T-helper 2 cell treated with Interferon-gamma antibody and Interleukin-4, amounts not matched to agents 5 μg/mL and 100 μg/mL, for 36 hours (primary cell): ENCODE measurements around the gene URAD.
A peak's percentile ranks its signal among the peaks of the same experiment; 100 is the strongest.

Experiments used
- DNase-seq: peaks from one replicate; pipeline ENCODE4 v3.0.0; 2021; ENCODE audit warnings: low spot score
- H3K27ac Mint-ChIP-seq: one replicate; pipeline ENCODE4 v1.8.0; 2021; ENCODE audit warnings: mild to moderate bottlenecking, mixed read lengths
- H3K27me3 Mint-ChIP-seq: one replicate; pipeline ENCODE4 v1.8.0; 2021; ENCODE audit warnings: low read depth, mixed read lengths
- H3K36me3 Mint-ChIP-seq: one replicate; pipeline ENCODE4 v1.8.0; 2021; ENCODE audit warnings: low read depth, mixed read lengths
- H3K4me1 Mint-ChIP-seq: one replicate; pipeline ENCODE4 v1.8.0; 2021; ENCODE audit warnings: low read depth, mixed read lengths
- H3K4me3 Mint-ChIP-seq: one replicate; pipeline ENCODE4 v1.8.0; 2022; ENCODE audit warnings: mild to moderate bottlenecking, moderate library complexity, mixed read lengths
- H3K9me3 Mint-ChIP-seq: one replicate; pipeline ENCODE4 v1.8.0; 2021; ENCODE audit warnings: mixed read lengths

URAD gene

DNA sequence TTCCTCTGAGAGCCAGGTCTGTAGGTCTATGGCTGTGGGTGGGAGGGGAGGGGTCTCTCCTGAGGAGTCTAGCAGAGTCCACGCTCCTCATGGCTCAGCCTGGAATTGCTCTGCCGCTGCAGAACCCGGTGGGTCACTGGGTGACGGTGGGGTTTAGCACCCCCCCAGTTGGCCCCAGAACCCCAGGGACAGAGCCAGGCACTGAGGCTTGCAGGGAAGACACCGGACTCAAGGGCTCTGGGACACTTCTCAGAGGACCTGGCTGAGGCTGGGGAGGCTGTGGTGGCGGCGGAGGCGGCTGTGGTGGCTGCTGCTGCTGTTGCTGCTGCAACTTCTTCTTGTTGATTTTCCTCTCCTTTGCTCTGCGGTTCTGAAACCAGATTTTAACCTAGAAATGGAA lies 25.5 kb downstream of the URAD start:
- Mint-ChIP-seq H3K27ac (no peak overlapping the region), H3K9me3 (no peaks in the 10 kb centered on the region), H3K36me3 (no peaks in the 10 kb centered on the region), H3K4me3 (no peak overlapping the region), H3K4me1 (peaks cover 4% of the 10 kb centered on the region), H3K27me3 (peaks cover 87% of the 10 kb centered on the region)
- DNase-seq, result no peak

- DNase-seq, result no peak
- Mint-ChIP-seq H3K4me1 (peaks cover 3% of the 10 kb centered on the region), H3K27me3 (peaks cover 87% of the 10 kb centered on the region), H3K4me3 (no peak overlapping the region), H3K27ac (no peak overlapping the region), H3K9me3 (no peaks in the 10 kb centered on the region), H3K36me3 (no peaks in the 10 kb centered on the region)
Measured at GRCh38 chr13:27962128-27962841, 26.2 kb downstream of the URAD start.

DNA sequence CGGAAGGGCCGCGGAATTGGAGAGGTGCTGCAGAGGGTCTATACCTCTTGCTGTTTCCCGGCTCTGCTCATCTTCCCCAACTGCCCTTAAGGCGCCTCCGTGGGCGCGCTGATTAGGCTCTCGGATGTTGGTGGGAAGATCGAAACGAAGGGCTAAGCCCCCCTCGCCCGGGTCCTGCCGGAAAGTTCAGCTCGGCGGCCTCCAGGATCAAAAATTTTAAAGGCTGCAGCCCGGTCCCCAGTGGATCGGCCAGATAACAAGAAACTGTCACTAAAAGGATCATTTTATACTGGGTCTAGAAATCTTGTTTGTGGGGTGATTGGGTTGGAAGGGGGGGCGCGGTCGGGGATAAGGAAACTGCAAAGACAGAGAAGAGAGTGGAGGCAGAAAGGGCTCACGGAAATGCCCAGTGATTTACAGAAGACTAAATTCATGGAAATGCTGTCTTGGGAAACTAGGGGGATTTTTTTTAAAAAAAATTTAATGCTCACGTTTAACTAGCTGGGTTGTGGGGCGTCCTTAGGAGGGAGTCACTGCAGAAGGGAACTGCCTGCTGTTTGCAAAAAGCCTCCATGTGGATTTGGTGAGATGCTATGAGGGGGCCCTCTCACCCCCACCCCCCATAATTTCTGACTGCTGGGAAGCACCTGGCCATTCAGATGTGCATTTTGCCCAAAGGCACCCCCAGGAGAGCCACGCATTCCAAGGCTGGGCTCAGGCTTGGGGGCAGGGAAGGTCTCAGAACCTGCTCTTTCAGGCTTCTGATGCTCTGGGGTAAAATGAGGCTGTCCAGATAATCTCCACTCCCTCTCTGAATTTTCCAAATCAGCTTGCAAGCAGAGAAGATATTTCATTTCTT lies 27.0 kb downstream of the URAD start:
- H3K36me3 Mint-ChIP-seq, result no peaks in the 10 kb centered on the region

GRCh38 chr13:27960362-27961226 lies 27.9 kb downstream of the URAD start:
- H3K36me3 Mint-ChIP-seq, result no peaks in the 10 kb centered on the region
- peaks cover 3% of the 10 kb centered on the region for H3K4me1 Mint-ChIP-seq
- peak; percentile 13 for DNase-seq
- H3K27ac Mint-ChIP-seq, result no peak overlapping the region
- no peaks in the 10 kb centered on the region for H3K9me3 Mint-ChIP-seq
- peaks cover 86% of the 10 kb centered on the region for H3K27me3 Mint-ChIP-seq
- peak overlapping the region; percentile 71 for H3K4me3 Mint-ChIP-seq

More for the DNA sequence above, 27.0 kb downstream of the URAD start:
- DNase-seq, result no peak
- Mint-ChIP-seq H3K4me3 (no peak overlapping the region), H3K4me1 (peaks cover 3% of the 10 kb centered on the region), H3K27ac (no peak overlapping the region), H3K9me3 (no peaks in the 10 kb centered on the region), H3K27me3 (peaks cover 86% of the 10 kb centered on the region)

- H3K4me3 Mint-ChIP-seq, result peak overlapping the region; percentile 71
- peaks cover 3% of the 10 kb centered on the region for H3K4me1 Mint-ChIP-seq
- no peaks in the 10 kb centered on the region for H3K9me3 Mint-ChIP-seq
- H3K27ac Mint-ChIP-seq, result no peak overlapping the region
- H3K27me3 Mint-ChIP-seq, result peaks cover 86% of the 10 kb centered on the region
- no peaks in the 10 kb centered on the region for H3K36me3 Mint-ChIP-seq
- DNase-seq, result no peak
Measured at GRCh38 chr13:27959976-27960361, 28.5 kb downstream of the URAD start.

DNA sequence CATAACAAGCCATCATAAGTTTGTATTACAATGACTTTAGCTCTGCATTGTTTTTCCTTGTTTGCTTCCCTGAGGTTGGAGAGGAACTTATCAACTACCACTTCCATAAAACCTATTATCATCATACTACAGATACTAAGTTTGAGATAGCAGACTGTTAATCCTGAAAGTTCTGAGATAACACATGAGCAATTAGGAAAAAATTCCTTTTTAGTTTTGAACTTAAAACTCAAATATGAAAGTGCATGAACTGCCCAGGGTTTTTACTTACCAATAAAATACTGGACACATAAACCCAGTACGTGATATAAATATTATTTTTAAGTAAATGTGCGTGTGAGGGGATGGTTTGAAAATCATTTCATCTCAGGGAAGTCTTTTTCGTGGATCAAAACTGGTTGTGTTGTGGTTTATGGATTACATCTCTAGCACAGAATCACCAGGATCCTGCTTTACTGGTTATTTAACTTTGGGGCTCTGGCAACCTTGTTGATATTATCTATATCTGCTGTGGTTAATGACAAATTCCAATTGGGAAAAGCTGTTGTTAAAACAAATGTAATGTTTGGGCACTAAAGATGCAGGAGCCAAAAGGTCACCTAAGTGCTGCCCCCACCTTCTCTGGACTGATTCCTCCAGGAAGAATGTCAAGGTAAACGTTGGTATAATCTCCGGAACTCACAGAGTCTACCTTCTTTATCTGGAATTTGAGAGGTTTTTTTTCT lies 31.8 kb downstream of the URAD start:
- Mint-ChIP-seq H3K27me3 (peaks cover 87% of the 10 kb centered on the region), H3K36me3 (peaks cover 2% of the 10 kb centered on the region), H3K4me3 (no peak overlapping the region), H3K9me3 (no peaks in the 10 kb centered on the region), H3K4me1 (peaks cover 6% of the 10 kb centered on the region), H3K27ac (no peak overlapping the region)
- DNase-seq, result no peak

GRCh38 chr13:27955014-27955591 lies 33.4 kb downstream of the URAD start:
- Mint-ChIP-seq H3K36me3 (peaks cover 2% of the 10 kb centered on the region), H3K27me3 (peaks cover 82% of the 10 kb centered on the region), H3K27ac (no peak overlapping the region), H3K4me3 (no peak overlapping the region), H3K9me3 (no peaks in the 10 kb centered on the region), H3K4me1 (peaks cover 5% of the 10 kb centered on the region)
- DNase-seq, result no peak

DNA sequence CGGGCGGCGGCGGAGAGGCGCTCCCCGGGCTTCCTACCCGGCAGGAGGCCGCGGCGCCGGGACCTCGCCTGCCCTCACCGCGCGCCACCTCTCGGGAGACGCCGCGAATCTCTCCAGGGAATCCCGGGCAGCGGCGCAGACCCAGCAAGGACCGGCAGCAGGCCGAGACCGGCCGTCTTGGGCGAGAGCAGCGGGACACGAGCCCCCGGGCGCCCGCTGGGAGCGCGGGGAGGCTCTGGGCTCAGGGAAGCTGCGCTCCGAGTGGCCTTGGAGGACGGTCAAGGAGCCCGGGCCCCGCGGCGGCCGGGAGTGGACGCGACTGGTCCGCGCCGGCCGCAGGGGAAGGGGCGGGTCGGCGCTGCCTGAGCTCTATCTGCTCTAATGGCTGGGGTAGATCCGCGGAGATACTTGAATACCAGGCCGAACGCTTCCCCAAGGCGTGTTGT lies 34.1 kb downstream of the URAD start:
- peaks cover 78% of the 10 kb centered on the region for H3K27me3 Mint-ChIP-seq
- DNase-seq, result no peak
- no peak overlapping the region for H3K27ac Mint-ChIP-seq
- no peaks in the 10 kb centered on the region for H3K9me3 Mint-ChIP-seq
- peaks cover 3% of the 10 kb centered on the region for H3K4me1 Mint-ChIP-seq
- peaks cover 2% of the 10 kb centered on the region for H3K36me3 Mint-ChIP-seq
- peak overlapping the region; percentile 79 for H3K4me3 Mint-ChIP-seq

- Mint-ChIP-seq H3K36me3 (peaks cover 2% of the 10 kb centered on the region), H3K27ac (no peak overlapping the region), H3K4me1 (peaks cover 3% of the 10 kb centered on the region), H3K4me3 (peak overlapping the region; percentile 79), H3K9me3 (no peaks in the 10 kb centered on the region), H3K27me3 (peaks cover 73% of the 10 kb centered on the region)
- peak; percentile 54 for DNase-seq
Measured at GRCh38 chr13:27953676-27954405, 34.7 kb downstream of the URAD start.

DNA sequence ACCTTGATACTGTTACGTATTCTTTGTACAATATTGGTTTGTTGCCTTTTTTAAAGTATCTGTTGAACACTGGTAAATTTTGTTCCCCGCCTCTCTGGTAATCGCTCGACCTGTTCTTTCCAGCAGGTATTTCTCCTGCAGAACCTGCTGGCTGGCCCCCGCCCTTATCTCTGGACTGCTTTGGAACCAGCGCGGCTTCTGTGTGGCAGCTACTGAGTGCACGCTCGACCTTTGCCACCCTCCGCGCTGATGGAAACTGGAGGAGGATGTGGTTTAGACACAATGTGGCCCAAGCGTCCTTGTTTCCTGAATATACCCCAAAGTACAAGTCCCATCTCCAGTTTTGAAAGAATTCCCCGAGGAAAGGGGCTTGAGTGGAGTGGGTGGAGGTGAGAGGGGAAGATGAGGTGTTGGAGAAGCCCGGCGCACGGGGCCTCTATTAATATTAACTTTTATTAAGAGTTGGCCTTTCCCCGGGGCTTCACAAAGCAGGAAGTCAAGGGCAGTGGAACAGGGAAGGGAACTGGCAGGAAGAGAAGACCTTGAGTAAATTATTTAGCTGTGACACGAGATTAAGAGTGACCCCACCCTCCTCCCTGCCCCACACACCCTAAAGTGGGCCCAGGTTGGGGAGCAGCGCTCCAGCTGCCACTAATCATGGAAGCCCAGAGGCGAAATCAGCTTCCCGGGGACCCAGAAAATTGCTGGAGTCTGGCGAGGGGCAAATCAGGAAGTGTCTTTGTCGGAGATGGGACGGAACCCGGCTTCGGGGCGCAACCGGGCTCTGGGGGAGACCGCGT lies 35.4 kb downstream of the URAD start:
- H3K4me3 Mint-ChIP-seq, result peak overlapping the region; percentile 60
- no peaks in the 10 kb centered on the region for H3K9me3 Mint-ChIP-seq
- H3K27me3 Mint-ChIP-seq, result peaks cover 66% of the 10 kb centered on the region
- DNase-seq, result no peak
- no peak overlapping the region for H3K27ac Mint-ChIP-seq
- peaks cover 2% of the 10 kb centered on the region for H3K36me3 Mint-ChIP-seq
- peaks cover 3% of the 10 kb centered on the region for H3K4me1 Mint-ChIP-seq

DNA sequence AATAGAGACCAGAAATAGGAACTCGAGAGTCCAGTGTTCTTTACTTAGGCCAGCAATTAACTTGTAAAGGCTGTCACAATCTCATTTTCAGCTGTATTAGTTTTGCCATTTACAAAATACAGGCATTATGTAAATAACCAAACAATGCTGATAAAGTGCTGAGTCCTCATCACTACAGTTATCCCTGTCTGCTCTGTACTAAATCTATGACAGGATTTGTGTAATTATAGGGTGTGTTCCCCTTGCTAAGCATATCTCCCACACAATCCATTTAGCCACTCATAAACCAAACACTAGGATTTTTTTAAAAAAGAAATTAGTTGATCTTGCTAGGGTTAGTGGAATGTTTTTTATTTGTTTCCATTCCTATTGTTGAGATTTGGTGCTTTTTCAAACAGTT lies 45.5 kb downstream of the URAD start:
- Mint-ChIP-seq H3K4me1 (no peaks in the 10 kb centered on the region), H3K9me3 (peaks cover 6% of the 10 kb centered on the region), H3K27ac (no peak overlapping the region), H3K27me3 (peaks cover 22% of the 10 kb centered on the region), H3K4me3 (no peak overlapping the region), H3K36me3 (no peaks in the 10 kb centered on the region)
- no peak for DNase-seq
